ENCODE results near the gene SEPTIN12. TPM values are rescaled to one million over a fixed set of nuclear protein-coding genes. Genes with fewer than 3 reads are reported as not detected.

Gene SEPTIN12
- total RNA-seq, 2 experiments from 2014 or later: not detected

DNA sequence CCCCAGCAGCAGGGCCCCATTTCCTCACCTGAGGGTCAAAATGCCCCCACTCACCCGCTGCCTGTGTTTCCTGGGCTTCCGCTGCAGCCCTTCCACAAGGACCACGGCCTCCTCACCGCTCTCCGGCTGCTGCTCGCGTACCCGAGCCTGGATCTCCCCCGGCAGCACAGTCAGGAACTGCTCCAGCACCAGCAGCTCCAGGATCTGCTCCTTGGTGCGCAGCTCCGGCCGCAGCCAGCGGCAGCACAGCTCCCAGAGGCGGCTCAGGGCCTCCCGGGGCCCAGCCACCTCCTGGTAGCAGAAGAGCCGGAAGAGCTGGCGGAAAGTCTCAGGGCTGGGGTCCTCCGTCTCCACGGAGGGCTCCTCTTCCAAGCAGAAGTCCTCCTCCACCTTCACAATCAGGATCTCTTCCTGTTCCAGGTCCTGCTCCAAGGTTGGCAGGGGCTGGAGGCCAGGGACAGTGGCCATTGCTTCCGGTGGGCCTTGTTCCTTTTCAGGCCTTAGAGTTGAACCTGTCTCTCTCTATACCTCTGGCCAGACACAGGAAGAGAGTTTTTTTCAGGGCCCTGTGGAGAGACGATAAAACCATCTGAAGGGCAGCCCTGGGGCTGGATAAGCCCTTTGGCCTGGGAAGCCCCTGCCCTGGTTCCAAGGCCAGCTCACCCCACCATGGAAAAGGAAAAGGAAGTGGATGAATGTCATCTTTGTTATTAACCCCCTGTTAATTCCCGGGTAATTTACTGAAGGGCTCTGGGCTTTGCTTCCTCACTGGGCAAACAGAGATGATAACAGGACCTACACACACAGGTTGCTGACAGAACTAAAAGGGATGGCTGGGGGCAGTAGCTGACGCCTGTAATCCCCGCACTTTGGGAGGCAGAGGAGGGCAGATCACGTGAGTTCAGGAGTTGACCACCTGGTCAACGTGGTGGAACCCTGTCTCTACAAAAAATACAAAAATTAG is 22.4 kb downstream of the SEPTIN12 start:
- DNase-seq (no peak), ATAC-seq (no peak)
- Mint-ChIP-seq H3K4me3 (peak overlapping the region; percentile 89), H3K27me3 (no peaks in the 10 kb centered on the region), H3K9me3 (ENCODE audit: low read depth) (no peaks in the 10 kb centered on the region), H3K36me3 (ENCODE audit: low read depth) (peaks cover 21% of the 10 kb centered on the region), H3K4me1 (peaks cover 26% of the 10 kb centered on the region), H3K27ac (peak overlapping the region; percentile 76)
- ChIA-PET POLR2A (no interaction called here), CTCF (interaction anchor here (1.1 to 1.3 kb wide), 2 partner anchors 31 to 190 kb away, joined by 3 read pairs; partner anchors contain the start of gene DNAAF8)
- intact Hi-C loops (cut with DNase I, micrococcal nuclease): loop anchor here (2.0 to 5.0 kb wide), 5 partner anchors 141 to 883 kb away; partner anchors contain the start of genes CREBBP (in 1 of the 2), DNAJA3 (in 1 of the 2), HMOX2 (in 1 of the 2) and MGRN1 (in 1 of the 2)

DNA sequence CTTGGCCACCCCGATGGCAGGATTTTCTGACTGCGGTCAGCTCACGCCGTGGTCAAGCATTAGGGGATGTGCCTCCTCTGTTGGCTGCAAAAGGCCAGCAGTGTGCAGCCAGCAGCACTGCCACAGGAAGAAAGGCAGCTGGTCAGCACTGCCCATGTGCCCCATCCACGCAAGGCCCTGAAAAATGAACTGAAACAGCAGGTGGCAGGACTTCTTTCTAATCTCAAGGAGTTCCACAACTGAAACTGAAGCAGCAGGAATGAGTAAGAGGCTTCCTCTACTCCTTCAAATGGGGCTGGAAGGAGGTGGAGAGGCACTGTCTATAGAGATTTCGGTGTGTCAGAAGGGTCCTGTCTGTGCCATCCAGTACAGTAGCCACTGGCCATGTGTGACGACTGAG is 24.4 kb downstream of the SEPTIN12 start:
- DNase-seq (no peak), ATAC-seq (no peak)
- Mint-ChIP-seq H3K36me3 (ENCODE audit: low read depth) (peaks cover 29% of the 10 kb centered on the region), H3K9me3 (ENCODE audit: low read depth) (no peaks in the 10 kb centered on the region), H3K4me3 (no peak overlapping the region), H3K27ac (no peak overlapping the region), H3K27me3 (no peaks in the 10 kb centered on the region), H3K4me1 (peaks cover 27% of the 10 kb centered on the region)
- POLR2A ChIA-PET: no interaction called here
- CTCF ChIA-PET: no interaction called here
- intact Hi-C loops (cut with DNase I, micrococcal nuclease): no loop called here

- ChIA-PET POLR2A (interaction anchor here (0.6 kb wide), 1 partner anchor 130 kb away, joined by 3 read pairs; no protein-coding TSS in a partner anchor), CTCF (interaction anchor here (0.7 to 1.0 kb wide), 2 partner anchors 129 to 146 kb away, joined by 3 read pairs; no protein-coding TSS in a partner anchor)
- peaks cover 17% of the 10 kb centered on the region for H3K4me1 Mint-ChIP-seq
- DNase-seq (no peak), ATAC-seq (no peak)
- H3K27ac Mint-ChIP-seq: no peak overlapping the region
- no peaks in the 10 kb centered on the region for H3K9me3 Mint-ChIP-seq (ENCODE audit: low read depth)
- intact Hi-C loops (cut with DNase I, micrococcal nuclease): no loop called here
- no peak overlapping the region for H3K4me3 Mint-ChIP-seq
- H3K27me3 Mint-ChIP-seq: no peaks in the 10 kb centered on the region
- peaks cover 37% of the 10 kb centered on the region for H3K36me3 Mint-ChIP-seq (ENCODE audit: low read depth)
These were observed 25.9 kb downstream of the SEPTIN12 start for GRCh38 chr16:4762205-4762604.

DNA sequence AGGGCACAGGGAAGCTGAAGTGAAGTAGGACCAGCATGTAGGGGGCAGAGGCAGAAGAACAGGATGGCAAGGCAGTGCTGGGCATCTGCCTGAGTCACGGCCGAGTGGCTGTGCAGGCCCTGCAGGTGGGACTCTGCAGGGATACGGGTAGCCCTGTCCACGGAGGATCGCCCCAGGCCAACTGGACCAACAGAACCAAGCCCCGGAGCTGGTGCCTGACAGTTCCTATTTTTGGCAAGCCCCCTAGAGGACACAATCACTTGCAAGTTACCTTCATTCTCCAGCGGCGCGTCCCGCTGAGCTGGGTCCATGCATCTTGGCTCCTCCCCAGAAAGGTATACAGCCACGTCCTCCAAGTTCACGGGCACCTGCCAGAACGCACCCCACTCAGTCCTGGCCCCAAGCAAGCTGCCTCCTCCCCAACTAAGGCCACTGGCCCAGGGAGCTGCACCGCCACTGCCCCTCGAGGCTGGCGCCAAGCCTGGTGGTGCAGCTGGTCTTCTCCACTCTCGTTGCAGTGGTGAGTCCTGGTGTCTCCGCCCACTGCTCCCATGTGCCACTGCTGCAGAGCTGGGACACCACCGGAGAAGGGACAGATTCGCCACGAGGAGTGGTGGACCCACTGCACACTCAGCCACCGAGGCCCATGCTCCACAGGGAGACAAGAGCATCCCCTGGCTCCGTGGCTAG is 27.8 kb downstream of the SEPTIN12 start:
- Mint-ChIP-seq H3K27ac (peak overlapping the region; percentile 25), H3K4me1 (peaks cover 9% of the 10 kb centered on the region), H3K27me3 (no peaks in the 10 kb centered on the region), H3K36me3 (ENCODE audit: low read depth) (peaks cover 48% of the 10 kb centered on the region), H3K4me3 (no peak overlapping the region), H3K9me3 (ENCODE audit: low read depth) (peaks cover 4% of the 10 kb centered on the region)
- ChIA-PET POLR2A (no interaction called here), CTCF (interaction anchor here (0.6 to 1.0 kb wide), 3 partner anchors 9 to 315 kb away, joined by 3 read pairs; no protein-coding TSS in a partner anchor)
- ATAC-seq (no peak), DNase-seq (no peak)
- intact Hi-C loops (cut with DNase I, micrococcal nuclease): no loop called here

DNA sequence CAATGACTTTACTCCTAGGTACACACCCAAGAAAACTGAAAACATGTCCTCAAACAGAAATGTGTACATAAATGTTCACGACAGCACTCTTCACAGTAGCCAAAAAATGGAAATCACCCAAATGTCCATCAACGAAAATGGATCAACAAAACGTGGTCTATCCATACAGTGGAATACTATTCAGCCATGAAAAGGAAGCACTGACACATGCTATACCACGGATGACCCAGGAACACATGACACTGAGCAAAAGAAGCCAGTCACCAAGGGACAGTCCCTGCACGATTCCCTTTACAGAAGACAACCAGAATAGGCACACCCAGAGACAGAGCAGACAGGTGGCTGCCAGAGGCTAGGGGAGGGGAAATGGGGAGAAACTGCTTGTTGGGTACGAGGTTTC is 32.5 kb downstream of the SEPTIN12 start:
- ATAC-seq: no peak
- ChIA-PET POLR2A (no interaction called here), CTCF (no interaction called here)
- no peak for DNase-seq
- Mint-ChIP-seq H3K27ac (no peak overlapping the region), H3K36me3 (ENCODE audit: low read depth) (peaks cover 37% of the 10 kb centered on the region), H3K9me3 (ENCODE audit: low read depth) (peaks cover 4% of the 10 kb centered on the region), H3K4me1 (no peaks in the 10 kb centered on the region), H3K27me3 (no peaks in the 10 kb centered on the region), H3K4me3 (no peak overlapping the region)
- intact Hi-C loops (cut with DNase I, micrococcal nuclease): no loop called here

- no peak overlapping the region for H3K27ac Mint-ChIP-seq
- no peak for DNase-seq
- intact Hi-C loops (cut with DNase I, micrococcal nuclease): no loop called here
- H3K36me3 Mint-ChIP-seq (ENCODE audit: low read depth): peaks cover 32% of the 10 kb centered on the region
- H3K4me3 Mint-ChIP-seq: no peak overlapping the region
- no peak for ATAC-seq
- POLR2A ChIA-PET: no interaction called here
- CTCF ChIA-PET: no interaction called here
- H3K4me1 Mint-ChIP-seq: no peaks in the 10 kb centered on the region
- H3K27me3 Mint-ChIP-seq: no peaks in the 10 kb centered on the region
- H3K9me3 Mint-ChIP-seq (ENCODE audit: low read depth): peaks cover 4% of the 10 kb centered on the region
These were observed 33.3 kb downstream of the SEPTIN12 start for GRCh38 chr16:4754865-4755264.

DNA sequence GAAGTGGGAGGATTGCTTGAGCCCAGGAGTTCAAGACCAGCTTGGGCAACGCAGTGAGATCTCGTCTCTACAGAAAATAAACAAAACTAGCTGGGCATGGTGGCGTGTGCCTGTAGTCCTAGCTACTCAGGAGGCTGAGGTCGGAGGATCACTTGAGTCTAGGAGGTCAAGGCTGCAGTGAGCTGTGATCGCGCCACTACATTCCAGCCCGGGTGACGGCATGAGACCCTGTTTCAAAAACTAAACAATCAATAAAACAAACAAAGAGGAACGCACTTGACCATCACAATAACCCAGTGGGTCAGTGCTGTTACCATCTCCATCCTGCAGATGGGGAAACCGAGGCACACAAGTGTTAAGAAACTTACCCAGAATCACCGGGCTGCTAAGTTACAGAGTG is 34.9 kb downstream of the SEPTIN12 start:
- ATAC-seq (no peak), DNase-seq (no peak)
- H3K4me1 Mint-ChIP-seq: no peaks in the 10 kb centered on the region
- peaks cover 4% of the 10 kb centered on the region for H3K9me3 Mint-ChIP-seq (ENCODE audit: low read depth)
- ChIA-PET POLR2A (no interaction called here), CTCF (no interaction called here)
- no peak overlapping the region for H3K4me3 Mint-ChIP-seq
- no peak overlapping the region for H3K27ac Mint-ChIP-seq
- H3K27me3 Mint-ChIP-seq: no peaks in the 10 kb centered on the region
- intact Hi-C loops (cut with DNase I, micrococcal nuclease): no loop called here
- H3K36me3 Mint-ChIP-seq (ENCODE audit: low read depth): peaks cover 24% of the 10 kb centered on the region

GRCh38 chr16:4752351-4753100 is 35.6 kb downstream of the SEPTIN12 start:
- ChIA-PET POLR2A (no interaction called here), CTCF (interaction anchor here (0.6 kb wide), 1 partner anchor 204 kb away, joined by 3 read pairs; no protein-coding TSS in a partner anchor)
- peaks cover 4% of the 10 kb centered on the region for H3K9me3 Mint-ChIP-seq (ENCODE audit: low read depth)
- no peak overlapping the region for H3K27ac Mint-ChIP-seq
- H3K4me3 Mint-ChIP-seq: no peak overlapping the region
- H3K27me3 Mint-ChIP-seq: no peaks in the 10 kb centered on the region
- ATAC-seq: no peak
- H3K36me3 Mint-ChIP-seq (ENCODE audit: low read depth): peaks cover 23% of the 10 kb centered on the region
- intact Hi-C loops (cut with DNase I, micrococcal nuclease): no loop called here
- no peak for DNase-seq
- H3K4me1 Mint-ChIP-seq: no peaks in the 10 kb centered on the region

DNA sequence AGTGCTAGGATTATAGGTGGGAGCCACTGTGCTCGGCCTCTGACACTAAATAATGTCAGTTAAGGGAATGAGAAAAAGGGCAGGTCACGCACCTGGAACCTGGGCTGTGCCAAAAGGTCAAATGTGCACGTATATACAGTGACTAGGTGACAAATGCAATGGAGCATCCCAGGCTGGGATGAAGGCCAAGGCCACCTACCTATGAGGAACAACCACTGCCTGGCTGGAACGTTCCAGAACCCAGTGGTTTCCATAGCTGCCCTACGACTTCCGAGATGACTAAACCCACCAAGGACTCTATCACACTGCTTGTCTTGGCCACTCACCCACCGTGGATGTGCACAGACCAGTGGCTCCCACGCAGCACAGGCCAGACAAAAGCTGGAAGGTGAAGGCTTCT is 37.2 kb downstream of the SEPTIN12 start:
- no peak for ATAC-seq
- intact Hi-C loops (cut with DNase I, micrococcal nuclease): no loop called here
- Mint-ChIP-seq H3K4me1 (no peaks in the 10 kb centered on the region), H3K4me3 (no peak overlapping the region), H3K9me3 (ENCODE audit: low read depth) (peaks cover 4% of the 10 kb centered on the region), H3K27ac (no peak overlapping the region), H3K27me3 (no peaks in the 10 kb centered on the region), H3K36me3 (ENCODE audit: low read depth) (peaks cover 17% of the 10 kb centered on the region)
- POLR2A ChIA-PET: interaction anchor here (0.5 kb wide), 1 partner anchor 8 kb away, joined by 3 read pairs; no protein-coding TSS in a partner anchor
- CTCF ChIA-PET: no interaction called here
- no peak for DNase-seq

DNA sequence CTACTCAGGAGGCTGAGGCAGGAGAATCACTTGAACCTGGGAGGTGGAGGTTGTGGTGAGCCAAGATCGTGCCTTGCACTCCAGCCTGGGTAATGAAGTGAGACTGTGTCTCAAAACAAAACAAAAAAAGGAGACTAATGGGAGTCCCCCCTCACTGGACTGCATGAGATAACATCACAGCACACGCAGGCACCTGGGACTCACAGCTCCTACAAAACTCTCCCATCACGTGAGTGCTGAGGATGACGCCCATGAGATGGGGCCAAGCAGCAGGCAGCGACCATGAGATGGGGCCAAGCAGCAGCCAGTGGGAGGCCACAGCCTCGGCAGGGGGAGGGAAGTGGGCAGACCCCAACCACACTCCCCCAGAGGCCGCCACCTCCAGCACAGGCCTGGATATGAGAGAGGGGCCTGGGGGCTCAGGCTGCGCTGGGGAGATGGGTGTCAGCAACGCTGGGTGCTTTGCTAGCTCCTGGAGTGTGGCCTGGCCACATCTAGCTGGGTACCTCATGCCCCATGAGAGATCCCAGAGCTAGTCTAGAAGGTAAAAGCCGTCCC is 38.4 kb downstream of the SEPTIN12 start:
- Mint-ChIP-seq H3K4me3 (no peak overlapping the region), H3K4me1 (no peaks in the 10 kb centered on the region), H3K27me3 (no peaks in the 10 kb centered on the region), H3K36me3 (ENCODE audit: low read depth) (peaks cover 7% of the 10 kb centered on the region), H3K9me3 (ENCODE audit: low read depth) (no peaks in the 10 kb centered on the region), H3K27ac (no peak overlapping the region)
- ChIA-PET POLR2A (no interaction called here), CTCF (interaction anchor here (0.6 kb wide), 2 partner anchors 53 to 121 kb away, joined by 3 to 4 read pairs; partner anchors contain the start of gene ROGDI)
- intact Hi-C loops (cut with DNase I, micrococcal nuclease): no loop called here
- DNase-seq (no peak), ATAC-seq (no peak)
